LNCaP clone FGC (cell line): ENCODE results near the gene FBXO21.
A peak's percentile ranks its signal among the peaks of the same experiment; 100 is the strongest.
"Not testable (repeated sequence)": the region's sequence is repeated elsewhere in the genome, so short reads cannot be mapped to it uniquely, and the experiment has no call there.

Experiments
- DNase-seq: peaks from one replicate; pipeline ENCODE4 v3.0.0-alpha.2; 2011; ENCODE audit warnings: low read depth
- H3K4me3 ChIP-seq: 2 replicates; pipeline ENCODE4 v1.5.1; 2011; ENCODE audit warnings: mild to moderate bottlenecking, low read depth, low read length, control low read depth
- TF ChIP-seq, protein P1 (sequence below): IDR thresholded peaks from 2 replicates; pipeline ENCODE4 v1.5.1; 2012; ENCODE audit warnings: mild to moderate bottlenecking; ENCODE audit not compliant: control insufficient read depth, insufficient read depth; ENCODE audit errors: extremely low read depth

Gene FBXO21

GRCh38 chr12:117098361-117099217 lies 91.7 kb downstream of the FBXO21 start:
- H3K4me3 ChIP-seq, result peak overlapping the region; percentile 48
- TF ChIP-seq, protein P1, sequence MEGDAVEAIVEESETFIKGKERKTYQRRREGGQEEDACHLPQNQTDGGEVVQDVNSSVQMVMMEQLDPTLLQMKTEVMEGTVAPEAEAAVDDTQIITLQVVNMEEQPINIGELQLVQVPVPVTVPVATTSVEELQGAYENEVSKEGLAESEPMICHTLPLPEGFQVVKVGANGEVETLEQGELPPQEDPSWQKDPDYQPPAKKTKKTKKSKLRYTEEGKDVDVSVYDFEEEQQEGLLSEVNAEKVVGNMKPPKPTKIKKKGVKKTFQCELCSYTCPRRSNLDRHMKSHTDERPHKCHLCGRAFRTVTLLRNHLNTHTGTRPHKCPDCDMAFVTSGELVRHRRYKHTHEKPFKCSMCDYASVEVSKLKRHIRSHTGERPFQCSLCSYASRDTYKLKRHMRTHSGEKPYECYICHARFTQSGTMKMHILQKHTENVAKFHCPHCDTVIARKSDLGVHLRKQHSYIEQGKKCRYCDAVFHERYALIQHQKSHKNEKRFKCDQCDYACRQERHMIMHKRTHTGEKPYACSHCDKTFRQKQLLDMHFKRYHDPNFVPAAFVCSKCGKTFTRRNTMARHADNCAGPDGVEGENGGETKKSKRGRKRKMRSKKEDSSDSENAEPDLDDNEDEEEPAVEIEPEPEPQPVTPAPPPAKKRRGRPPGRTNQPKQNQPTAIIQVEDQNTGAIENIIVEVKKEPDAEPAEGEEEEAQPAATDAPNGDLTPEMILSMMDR, result no peak
- DNase-seq, result no peak

GRCh38 chr12:117098024-117098360 lies 92.3 kb downstream of the FBXO21 start:
- TF ChIP-seq, protein P1, result no peak
- H3K4me3 ChIP-seq, result no peak overlapping the region
- no peak for DNase-seq

DNA sequence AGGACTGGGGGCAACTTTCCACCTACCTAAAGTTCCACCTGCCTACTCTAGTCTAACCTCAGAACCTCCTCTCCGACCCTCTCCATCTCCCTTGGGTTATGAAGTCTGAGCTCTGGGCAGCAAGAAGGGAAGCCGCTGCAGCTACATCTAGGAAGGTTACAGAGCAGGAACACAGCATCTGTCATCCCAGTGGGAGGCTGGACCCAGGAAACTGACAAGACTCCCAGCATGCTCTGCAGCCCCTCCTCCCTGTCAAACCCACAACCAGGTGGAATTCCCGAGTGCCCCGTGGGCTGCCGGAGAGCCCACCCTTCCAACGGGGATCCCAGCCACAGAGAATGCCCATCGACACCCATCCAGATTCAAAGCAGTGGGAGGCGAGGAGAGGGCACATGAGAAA lies 93.1 kb downstream of the FBXO21 start:
- no peak for DNase-seq
- TF ChIP-seq, protein P1, result no peak
- H3K4me3 ChIP-seq, result no peak overlapping the region

GRCh38 chr12:117096501-117097042 lies 93.7 kb downstream of the FBXO21 start:
- DNase-seq, result no peak
- H3K4me3 ChIP-seq, result no peak overlapping the region
- TF ChIP-seq, protein P1, result no peak

- not testable (repeated sequence) for H3K4me3 ChIP-seq, DNase-seq
Measured at GRCh38 chr12:117095191-117095590, 95.1 kb downstream of the FBXO21 start.

DNA sequence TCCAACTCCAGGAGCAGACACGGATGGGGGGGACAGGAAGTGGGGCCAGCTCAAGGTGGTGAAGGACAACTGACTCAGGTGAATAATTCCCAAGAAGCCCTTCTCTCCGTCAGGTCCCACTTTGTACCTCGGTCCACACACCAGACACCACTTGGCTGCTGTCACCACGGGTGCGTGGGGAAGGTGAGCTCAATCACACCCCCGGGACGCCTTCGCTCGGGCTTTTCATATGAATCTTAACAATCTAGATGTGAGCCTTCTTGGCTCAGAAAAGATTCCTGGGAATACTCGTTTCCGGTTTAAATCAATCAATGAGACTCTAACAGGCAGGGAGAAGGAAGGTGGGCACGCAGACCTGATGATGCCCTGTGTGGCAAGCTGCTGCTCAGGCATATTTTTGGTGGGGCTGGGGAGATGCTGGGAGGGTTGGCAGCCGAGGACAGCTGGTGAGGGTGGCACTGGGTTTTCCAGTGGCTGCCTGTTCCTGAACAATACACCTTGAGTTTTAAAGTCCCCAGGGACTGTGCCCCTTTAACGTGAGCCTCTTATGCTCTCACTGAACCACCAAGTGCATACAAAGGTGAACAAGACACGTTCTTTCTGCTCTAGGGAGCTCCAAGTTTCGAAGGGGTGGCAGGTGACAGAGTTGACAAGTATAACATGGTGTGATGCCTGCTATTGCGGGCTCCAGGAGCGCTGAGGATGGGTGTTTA lies 96.2 kb downstream of the FBXO21 start:
- H3K4me3 ChIP-seq, result no peak overlapping the region
- no peak for DNase-seq
- TF ChIP-seq, protein P1, result no peak

- TF ChIP-seq, protein P1, result no peak
- H3K4me3 ChIP-seq, result no peak overlapping the region
- no peak for DNase-seq
Measured at GRCh38 chr12:117093431-117093830, 96.8 kb downstream of the FBXO21 start.
